Adrenal gland (tissue), 12 donors: ENCODE data around the gene DUSP7. TPM values are rescaled to one million over a fixed set of nuclear protein-coding genes. Genes with fewer than 3 reads are reported as not detected.

Experiments used
- DNase-seq, 7 donors: peaks; one replicate each; pipeline ENCODE4 v3.0.0-alpha.2; 2019 to 2020
- H3K27ac ChIP-seq, 5 donors: fragments of 200-600 bp; sonication (generic) in 4 of 5; 1 replicate in 3 of 5; 2 replicates in 2 of 5; pipeline versions ENCODE4 v1.5.1 to v1.8.0; 2016 to 2020; ENCODE audit warnings: mild to moderate bottlenecking in 1 of 5
- H3K27me3 ChIP-seq: fragments of 200-600 bp; 2 replicates; pipeline ENCODE4 v1.8.0; 2021
- H3K36me3 ChIP-seq, 2 donors: fragments of 200-600 bp; replicated peaks in 1 of 2; 1 replicate in 1 of 2; 2 replicates in 1 of 2; pipeline versions ENCODE4 v1.5.1 to v1.8.0; 2018 to 2022
- H3K4me1 ChIP-seq, 2 donors: fragments of 200-600 bp; replicated peaks in 1 of 2; 1 replicate in 1 of 2; 2 replicates in 1 of 2; pipeline versions ENCODE4 v1.5.1 to v1.8.0; 2018 to 2021
- H3K4me3 ChIP-seq, 4 donors: fragments of 200-600 bp; sonication (generic) in 3 of 4; one replicate each; pipeline ENCODE4 v1.5.1; 2016 to 2018
- H3K9me3 ChIP-seq, 3 donors: fragments of 200-600 bp; sonication (generic) in 1 of 3; replicated peaks in 1 of 3; 1 replicate in 2 of 3; 2 replicates in 1 of 3; pipeline versions ENCODE4 v1.5.1 to v1.8.0; 2016 to 2021
- CTCF ChIP-seq, 6 experiments: fragments of 450-650 bp in 4 of 6; fragments of 200-600 bp in 2 of 6; sonication (generic) in 1 of 6; IDR thresholded peaks; 1 replicate in 5 of 6; 2 replicates in 1 of 6; pipeline versions ENCODE4 v1.5.1 to v1.8.0; 2016 to 2021; ENCODE audit warnings: antibody characterized with exemption in 6 of 6, mild to moderate bottlenecking in 2 of 6, moderate library complexity in 1 of 6
- POLR2A ChIP-seq, 2 donors: fragments of 450-650 bp; IDR thresholded peaks; one replicate each; pipeline ENCODE4 v1.6.1; 2017; ENCODE audit warnings: antibody characterized with exemption in 2 of 2, mild to moderate bottlenecking in 2 of 2, moderate library complexity in 1 of 2
- WGBS, 4 donors: extraction: QIAGEN DNeasy Blood & Tissue Kit in 2 of 4; methylation state at CpG; one replicate each; pipeline versions ENCODE4 v1.1.5 to v1.1.7; 2013 to 2017; 5-methylcytosine and 5-hydroxymethylcytosine counted together
- intact Hi-C, 2 donors: fragments of 100-400 bp; cut with DNase I; formaldehyde crosslinking; loops; one replicate each; pipeline versions ENCODE4 v1.14.1 to v1.15.0; 2022 to 2023
- polyA plus RNA-seq, 3 donors: library from polyadenylated mRNA; stranded (reverse); fragments of 200-250 nt in 2 of 3; fragments of 350-450 nt in 1 of 3; fragmentation: Illumina TruSeq in 1 of 3; extraction: RNeasy Lipid Tissue Mini Kit (QIAGEN cat#74804) in 1 of 3; gene quantifications; one replicate each; pipeline ENCODE4 v1.2.3, GENCODE V29; 2013 to 2014
- total RNA-seq, 9 donors: library from RNA; depleted of rRNA in 4 of 9; stranded (reverse); fragments of >200 nt in 4 of 9; fragments of 120-200 nt in 1 of 9; fragmentation: NEBNext Ultra II Directional in 1 of 9; extraction: Animal tissue kit (Norgen Biotek cat#: 25700) in 1 of 9; gene quantifications; one replicate each; pipeline versions ENCODE4 v1.1.0 to v1.2.4, GENCODE V29; 2013 to 2023
- donor health status: healthy with polysubstance abuse.
- donor health status: Bipolar disorder and iron deficiency.
- donor health status: DM: yes; HTN: yes; CAD: no.
- donor health status: DM: no; HTN: no; CAD: no.
- donor health status: DM: no; HTN: no; CAD: no.
- donor health status: DM: yes; HTN: yes; CAD: no.

The DUSP7 gene
- total and polyA plus RNA-seq, 12 donors, result 5.5 to 35.0 (median 14.4) TPM

GRCh38 chr3:52024765-52025452, 31.5 kb downstream of the DUSP7 start:
- Histone ChIP-seq H3K27me3 (no peaks in the 10 kb centered on the region), H3K9me3 (no peaks in the 10 kb centered on the region), H3K27ac (peak overlapping the region in 2 of 5 donors; percentile 71 to 84), H3K36me3 (no peaks in the 10 kb centered on the region), H3K4me3 (no peak overlapping the region), H3K4me1 (peaks cover 17 to 66% of the 10 kb centered on the region in 2 donors)
- DNase-seq, result no peak
- no peak for TF ChIP-seq POLR2A (IDR thresholded peaks at IDR 0.05)
- 70 to 86% (median 80%) methylated on average over 5 to 6 of the region's 6 CpGs for WGBS, 4 donors
- intact Hi-C loops, result no loop called here

GRCh38 chr3:52023860-52024764, 32.3 kb downstream of the DUSP7 start:
- H3K4me1 ChIP-seq, result peaks cover 17 to 58% of the 10 kb centered on the region in 2 donors
- no peaks in the 10 kb centered on the region for H3K9me3 ChIP-seq
- peak overlapping the region in 3 of 5 donors; percentile 46 to 84 (median 71) for H3K27ac ChIP-seq
- intact Hi-C loops, result no loop called here
- 61 to 74% (median 68%) methylated on average over 4 to 8 of the region's 8 CpGs for WGBS, 4 donors
- no peaks in the 10 kb centered on the region for H3K27me3 ChIP-seq
- H3K36me3 ChIP-seq, result no peaks in the 10 kb centered on the region
- H3K4me3 ChIP-seq, result no peak overlapping the region
- DNase-seq, result peak in 1 of 7 donors; percentile 52
- no peak for TF ChIP-seq CTCF (IDR thresholded peaks at IDR 0.05)
- no peak for TF ChIP-seq POLR2A (IDR thresholded peaks at IDR 0.05)

- 30 to 49% (median 44%) methylated on average over 3 of the region's 3 CpGs for WGBS, 4 donors
- intact Hi-C loops, result no loop called here
- peaks cover 17 to 49% of the 10 kb centered on the region in 2 donors for H3K4me1 ChIP-seq
Measured at GRCh38 chr3:52023101-52023770, 33.1 kb downstream of the DUSP7 start.

More at GRCh38 chr3:52023101-52023770, 33.1 kb downstream of the DUSP7 start:
- Histone ChIP-seq H3K4me3 (no peak overlapping the region), H3K36me3 (no peaks in the 10 kb centered on the region), H3K9me3 (no peaks in the 10 kb centered on the region), H3K27me3 (no peaks in the 10 kb centered on the region), H3K27ac (peak overlapping the region in 3 of 5 donors; percentile 46 to 84 (median 71))
- TF ChIP-seq CTCF (IDR thresholded peaks at IDR 0.05) (no peak), POLR2A (IDR thresholded peaks at IDR 0.05) (no peak)
- no peak for DNase-seq
